SH-SY5Y (cell line): Measurements from ENCODE around the gene NUBP2.

ENCODE experiments used
- GATA2 ChIP-seq: IDR thresholded peaks from 2 replicates; pipeline ENCODE4 v1.6.1; 2011; ENCODE audit warnings: mild to moderate bottlenecking, low read depth, low read length
- GATA3 ChIP-seq: IDR thresholded peaks from 2 replicates; pipeline ENCODE4 v1.6.1; 2011; ENCODE audit warnings: low read depth, mild to moderate bottlenecking, low read length, moderate library complexity

NUBP2 gene

GRCh38 chr16:1791943-1792812, 9.4 kb downstream of the NUBP2 start:
- TF ChIP-seq GATA2 (no peak), GATA3 (no peak)

- TF ChIP-seq GATA2, result no peak
Measured at GRCh38 chr16:1792836-1793577, 10.2 kb downstream of the NUBP2 start.

- TF ChIP-seq GATA3 (no peak), GATA2 (no peak)
Measured at GRCh38 chr16:1793578-1794220, 10.9 kb downstream of the NUBP2 start, which contains the start of gene IGFALS. TSS of gene IGFALS (minus strand) at chr16:1793705. CDS start at chr16:1793652, 53 bp downstream.

GRCh38 chr16:1794221-1794871, 11.6 kb downstream of the NUBP2 start:
- TF ChIP-seq GATA2 (no peak), GATA3 (no peak)

GRCh38 chr16:1794908-1795666, 12.3 kb downstream of the NUBP2 start:
- no peak for TF ChIP-seq GATA3
- no peak for TF ChIP-seq GATA2

GRCh38 chr16:1800701-1801100, 17.9 kb downstream of the NUBP2 start:
- TF ChIP-seq GATA2, result no peak
- TF ChIP-seq GATA3, result no peak

- TF ChIP-seq GATA2, result no peak
- TF ChIP-seq GATA3, result no peak
Measured at GRCh38 chr16:1807626-1808025, 24.9 kb downstream of the NUBP2 start.

GRCh38 chr16:1808691-1809090, 25.9 kb downstream of the NUBP2 start:
- TF ChIP-seq GATA2 (no peak), GATA3 (no peak)

GRCh38 chr16:1809281-1809801, 26.6 kb downstream of the NUBP2 start:
- TF ChIP-seq GATA3 (no peak), GATA2 (no peak)

GRCh38 chr16:1810106-1810505, 27.3 kb downstream of the NUBP2 start:
- TF ChIP-seq GATA3 (no peak), GATA2 (no peak)

GRCh38 chr16:1810536-1810935, 27.8 kb downstream of the NUBP2 start:
- TF ChIP-seq GATA3 (no peak), GATA2 (no peak)

- TF ChIP-seq GATA2 (no peak), GATA3 (no peak)
Measured at GRCh38 chr16:1812732-1813163, 30.0 kb downstream of the NUBP2 start.

- TF ChIP-seq GATA2, result no peak
- no peak for TF ChIP-seq GATA3
Measured at GRCh38 chr16:1815461-1815860, 32.7 kb downstream of the NUBP2 start.
